RWPE1 (cell line): ENCODE data around the gene CD93.

ENCODE experiments used
- CTCF ChIA-PET: fragments of 350-600 bp; sonication (Branson Sonifier 250); formaldehyde crosslinking; extraction: SDS; loops from one replicate; lab custom pipeline; 2021; lab: Yijun Ruan, JAX
- POLR2A ChIA-PET: fragments of 400-600 bp; formaldehyde crosslinking; extraction: SDS; loops from one replicate; lab custom pipeline; 2020; ENCODE audit warnings: antibody characterized with exemption; ENCODE audit not compliant: low non-redundant PET; lab: Yijun Ruan, JAX
- DNase-seq: peaks from one replicate; pipeline ENCODE4 v3.0.0; 2012; ENCODE audit warnings: low spot score
- H3K27ac ChIP-seq: fragments of 450-650 bp; 2 replicates; pipeline ENCODE4 v1.5.1; 2017
- TF ChIP-seq, protein P1 (sequence below): fragments of 450-650 bp; conservative IDR thresholded peaks from 2 replicates; pipeline ENCODE4 v1.5.1; 2017; ENCODE audit warnings: low read depth, mild to moderate bottlenecking

CD93 gene

DNA sequence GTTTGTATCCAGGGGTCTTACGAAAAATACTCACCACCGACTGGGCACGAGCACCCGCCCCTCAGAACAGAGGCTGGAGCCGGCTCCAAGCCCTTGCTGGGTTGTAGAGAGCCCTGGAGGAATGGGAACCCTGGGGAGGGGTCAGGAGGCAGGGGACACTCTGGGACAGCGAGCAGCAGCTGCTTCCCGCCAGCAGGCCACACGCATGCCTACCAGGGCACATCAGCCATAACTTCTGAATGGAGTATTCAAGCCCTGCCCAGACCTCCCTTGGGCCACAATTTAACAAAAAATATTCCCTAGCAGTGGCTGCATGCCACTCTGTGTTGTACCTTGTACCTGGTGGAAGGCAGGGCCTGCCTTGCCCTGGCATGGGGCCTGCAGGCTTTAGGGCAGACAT, 31.6 kb upstream of the CD93 start:
- no peak overlapping the region for H3K27ac ChIP-seq
- ChIA-PET CTCF (no interaction called here), POLR2A (no interaction called here)

DNA sequence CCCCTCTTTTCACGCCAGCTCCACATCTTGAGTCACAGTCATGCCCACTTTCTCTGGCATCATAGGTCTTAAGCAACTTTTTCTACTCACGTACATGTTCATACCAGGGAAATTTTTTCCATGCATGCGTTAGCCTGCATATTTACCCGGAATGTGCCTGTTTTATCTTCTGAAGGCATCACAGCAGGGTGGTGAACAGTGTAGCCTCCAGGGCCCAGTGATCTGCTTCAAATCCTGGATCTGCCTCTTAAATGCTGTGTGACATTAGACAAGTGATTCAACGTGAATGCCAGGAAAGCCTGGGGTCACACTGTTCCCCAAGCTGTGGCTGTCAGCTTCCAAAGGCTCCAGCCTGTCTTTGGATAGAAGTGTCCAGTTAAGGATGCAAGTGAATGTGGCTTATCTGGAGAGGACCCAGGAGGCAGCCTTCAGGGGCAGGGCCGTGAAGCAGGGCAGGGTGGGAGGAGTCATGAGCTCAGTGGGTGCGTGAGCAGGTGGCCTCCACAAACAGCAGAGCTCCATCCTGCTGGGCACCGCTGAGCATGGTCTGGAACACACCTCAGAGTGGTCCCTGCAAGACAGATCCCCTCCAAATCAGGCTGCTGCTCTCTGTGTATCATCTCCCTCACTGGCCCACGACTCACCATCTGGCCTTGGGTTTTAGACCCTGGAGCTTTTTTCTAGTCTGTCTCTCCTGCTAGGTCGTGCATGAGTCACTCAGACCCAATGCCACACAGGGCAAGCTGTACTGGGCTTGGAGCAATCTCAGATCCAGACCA, 30.4 kb upstream of the CD93 start:
- DNase-seq = no peak
- H3K27ac ChIP-seq = peak overlapping the region; percentile 25; the same call in 1 of the 2 replicates
- TF ChIP-seq, protein P1, sequence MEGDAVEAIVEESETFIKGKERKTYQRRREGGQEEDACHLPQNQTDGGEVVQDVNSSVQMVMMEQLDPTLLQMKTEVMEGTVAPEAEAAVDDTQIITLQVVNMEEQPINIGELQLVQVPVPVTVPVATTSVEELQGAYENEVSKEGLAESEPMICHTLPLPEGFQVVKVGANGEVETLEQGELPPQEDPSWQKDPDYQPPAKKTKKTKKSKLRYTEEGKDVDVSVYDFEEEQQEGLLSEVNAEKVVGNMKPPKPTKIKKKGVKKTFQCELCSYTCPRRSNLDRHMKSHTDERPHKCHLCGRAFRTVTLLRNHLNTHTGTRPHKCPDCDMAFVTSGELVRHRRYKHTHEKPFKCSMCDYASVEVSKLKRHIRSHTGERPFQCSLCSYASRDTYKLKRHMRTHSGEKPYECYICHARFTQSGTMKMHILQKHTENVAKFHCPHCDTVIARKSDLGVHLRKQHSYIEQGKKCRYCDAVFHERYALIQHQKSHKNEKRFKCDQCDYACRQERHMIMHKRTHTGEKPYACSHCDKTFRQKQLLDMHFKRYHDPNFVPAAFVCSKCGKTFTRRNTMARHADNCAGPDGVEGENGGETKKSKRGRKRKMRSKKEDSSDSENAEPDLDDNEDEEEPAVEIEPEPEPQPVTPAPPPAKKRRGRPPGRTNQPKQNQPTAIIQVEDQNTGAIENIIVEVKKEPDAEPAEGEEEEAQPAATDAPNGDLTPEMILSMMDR = no peak
- CTCF ChIA-PET = interaction anchor here (0.7 to 1.0 kb wide), 2 partner anchors 13 to 233 kb away, joined by 3 read pairs; no protein-coding TSS in a partner anchor
- POLR2A ChIA-PET = no interaction called here

More for the DNA sequence above, 31.6 kb upstream of the CD93 start:
- DNase-seq = no peak
- TF ChIP-seq, protein P1 = no peak

DNA sequence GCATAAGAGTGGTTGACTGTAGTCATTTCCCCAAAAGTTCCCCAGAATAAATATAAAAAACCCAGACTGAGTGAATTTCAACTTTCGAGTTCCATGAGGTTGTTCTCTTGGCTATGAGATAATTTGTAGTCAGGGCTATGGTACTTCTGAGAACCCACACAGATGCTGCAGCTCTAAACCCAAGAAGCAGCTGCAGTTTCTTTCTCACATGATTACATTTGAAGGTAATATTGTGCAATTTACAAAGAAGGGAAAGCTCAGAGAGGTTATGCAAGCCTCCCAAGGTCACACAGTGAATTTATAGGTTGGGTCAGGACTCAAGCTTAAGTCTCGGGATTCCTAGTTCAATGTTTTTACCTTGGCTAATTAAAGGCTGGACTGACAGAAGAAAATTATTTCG, 29.7 kb upstream of the CD93 start:
- ChIA-PET POLR2A (no interaction called here), CTCF (interaction anchor here (0.7 kb wide), 1 partner anchor 234 kb away, joined by 3 read pairs; no protein-coding TSS in a partner anchor)
- TF ChIP-seq, protein P1 = no peak
- no peak for DNase-seq
- H3K27ac ChIP-seq = peak overlapping the region; percentile 25; the same call in 1 of the 2 replicates

DNA sequence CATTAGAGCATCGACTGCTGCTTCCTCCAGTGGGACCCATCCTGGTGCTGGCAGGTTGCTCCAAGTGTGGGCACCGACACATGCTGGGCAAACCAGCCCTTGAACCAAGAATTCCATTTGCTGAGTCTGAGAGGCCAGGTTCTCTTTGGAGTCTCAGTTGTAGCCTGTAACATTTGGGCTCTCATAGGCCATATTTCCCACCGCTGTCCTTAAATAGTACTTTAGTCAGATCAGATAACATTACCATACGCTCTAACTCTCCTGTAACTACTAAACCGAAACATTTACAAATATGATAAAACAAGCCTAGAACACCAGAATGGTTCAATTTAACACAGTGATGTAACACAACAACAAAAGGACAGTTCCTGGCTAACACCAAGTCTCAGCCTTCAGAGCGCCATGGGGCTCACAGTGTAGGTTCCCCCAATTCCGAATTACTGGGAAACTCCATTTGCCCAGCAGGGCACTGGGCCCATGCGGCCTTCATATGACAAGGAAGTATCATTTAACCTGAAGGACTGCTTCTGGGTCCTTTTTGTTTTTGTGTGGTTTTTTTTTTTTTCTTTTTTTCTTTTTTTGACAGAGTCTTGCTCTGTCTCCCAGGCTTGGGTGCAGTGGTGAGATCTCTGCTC, 28.4 kb upstream of the CD93 start:
- TF ChIP-seq, protein P1 = no peak
- DNase-seq = no peak
- CTCF ChIA-PET = interaction anchor here (0.7 kb wide), 1 partner anchor 19 kb away, joined by 3 read pairs; no protein-coding TSS in a partner anchor
- POLR2A ChIA-PET = no interaction called here
- no peak overlapping the region for H3K27ac ChIP-seq

DNA sequence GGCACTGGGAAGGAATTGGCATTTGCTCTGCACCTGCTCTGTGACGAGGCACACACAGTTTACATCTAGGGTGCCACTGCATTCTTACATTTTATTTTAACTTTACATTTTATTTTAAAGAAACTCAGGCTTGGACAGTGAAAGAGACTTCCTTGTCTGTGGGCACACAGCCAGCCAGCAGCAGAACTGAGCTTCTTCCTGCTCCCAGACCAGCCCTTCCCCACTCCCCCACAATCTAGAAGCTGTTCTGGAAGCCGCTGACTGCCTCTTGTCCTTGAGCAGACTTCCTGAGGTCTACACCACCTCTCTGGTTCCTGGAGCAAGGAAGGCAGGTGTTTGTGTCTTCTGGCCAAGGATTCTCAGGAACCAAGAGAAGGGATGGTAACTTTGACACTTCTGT, 27.9 kb upstream of the CD93 start:
- POLR2A ChIA-PET = no interaction called here
- no peak overlapping the region for H3K27ac ChIP-seq
- CTCF ChIA-PET = no interaction called here
- no peak for DNase-seq
- TF ChIP-seq, protein P1 = no peak

DNA sequence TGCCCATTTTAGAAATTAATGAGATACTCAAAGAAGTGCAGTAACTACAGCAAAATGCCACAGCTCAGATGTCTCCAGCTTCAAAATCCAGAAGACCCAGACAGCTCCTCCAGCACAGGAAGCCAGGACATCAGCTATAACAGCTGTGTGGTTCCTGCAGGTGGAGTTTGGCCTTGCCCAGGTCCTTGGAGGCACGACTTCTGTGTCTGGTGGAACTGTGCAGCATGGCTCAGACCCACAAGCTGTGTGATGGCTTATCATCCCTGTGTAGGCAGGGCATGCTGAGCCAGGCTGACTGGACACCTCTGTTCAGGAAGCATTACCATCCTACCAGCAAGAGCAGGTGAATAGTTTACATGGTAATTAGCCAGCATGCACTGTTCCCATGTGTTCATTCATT, 26.5 kb upstream of the CD93 start:
- ChIA-PET POLR2A (no interaction called here), CTCF (no interaction called here)
- TF ChIP-seq, protein P1 = no peak
- no peak overlapping the region for H3K27ac ChIP-seq
- no peak for DNase-seq
